Activated T-cell treated with anti-CD3 and anti-CD28 coated beads, Interleukin-2, amount 50 U/mL, for 4 hours (primary cell): ENCODE measurements around the gene SIVA1. TPM values are rescaled to one million over a fixed set of nuclear protein-coding genes. Genes with fewer than 3 reads are reported as not detected.

Experiments used
- total RNA-seq, 3 donors: library from RNA; stranded (reverse); gene quantifications; one replicate each; pipeline ENCODE4 v1.2.1, GENCODE V29; 2021

Gene SIVA1
- total RNA-seq, 3 donors from 2014 or later: 135 to 157 (median 149) TPM

Other genes with a start within 250 kb of the SIVA1 start
- not detected for gene C14orf180, start 173.4 kb upstream of the SIVA1 start, total RNA-seq
- not detected for gene TMEM179, start 148.4 kb upstream of the SIVA1 start, total RNA-seq
- gene INF2, start 63.5 kb upstream of the SIVA1 start, total RNA-seq: 10 to 100 TPM; 51.8 to 54.9 (median 54.5) TPM
- gene ADSS1, start 28.9 kb upstream of the SIVA1 start, total RNA-seq: 1 to 10 TPM in 1 of 3 donors, under 1 TPM in 2; 0.66 to 1.2 (median 0.69) TPM
- gene AKT1, start 42.6 kb downstream of the SIVA1 start, total RNA-seq: 100 to 1,000 TPM; 107 to 124 (median 116) TPM
- gene ZBTB42, start 48.0 kb downstream of the SIVA1 start, total RNA-seq: 1 to 10 TPM; 3.6 to 4.1 (median 4.0) TPM
- 10 to 100 TPM in 1 of 3 donors, 1 to 10 TPM in 2; 6.9 to 11.1 (median 7.5) TPM for gene CEP170B, start 112.1 kb downstream of the SIVA1 start, total RNA-seq
- gene PLD4, start 171.7 kb downstream of the SIVA1 start, total RNA-seq: under 1 TPM in 1 of 3 donors, not detected in 2; 0.08 TPM
- gene AHNAK2, start 225.2 kb downstream of the SIVA1 start, total RNA-seq: under 1 TPM; under 0.01 to 0.08 (median 0.05) TPM
- 1 to 10 TPM; 2.9 to 3.8 (median 3.3) TPM for gene CLBA1, start 232.6 kb downstream of the SIVA1 start, total RNA-seq